Stimulated activated CD4-positive, alpha-beta T cell treated with anti-CD3 and anti-CD28 coated beads, Interleukin-12 subunit alpha, Interleukin-12 subunit beta, amount 100 ng/mL, for 4 hours (primary cell): ENCODE measurements around the gene NT5E.
"Not testable (repeated sequence)": the region's sequence is repeated elsewhere in the genome, so short reads cannot be mapped to it uniquely, and the experiment has no call there.

Source experiments
- DNase-seq: peaks from one replicate; pipeline ENCODE4 v3.0.0-alpha.2; 2020

Gene NT5E

DNA sequence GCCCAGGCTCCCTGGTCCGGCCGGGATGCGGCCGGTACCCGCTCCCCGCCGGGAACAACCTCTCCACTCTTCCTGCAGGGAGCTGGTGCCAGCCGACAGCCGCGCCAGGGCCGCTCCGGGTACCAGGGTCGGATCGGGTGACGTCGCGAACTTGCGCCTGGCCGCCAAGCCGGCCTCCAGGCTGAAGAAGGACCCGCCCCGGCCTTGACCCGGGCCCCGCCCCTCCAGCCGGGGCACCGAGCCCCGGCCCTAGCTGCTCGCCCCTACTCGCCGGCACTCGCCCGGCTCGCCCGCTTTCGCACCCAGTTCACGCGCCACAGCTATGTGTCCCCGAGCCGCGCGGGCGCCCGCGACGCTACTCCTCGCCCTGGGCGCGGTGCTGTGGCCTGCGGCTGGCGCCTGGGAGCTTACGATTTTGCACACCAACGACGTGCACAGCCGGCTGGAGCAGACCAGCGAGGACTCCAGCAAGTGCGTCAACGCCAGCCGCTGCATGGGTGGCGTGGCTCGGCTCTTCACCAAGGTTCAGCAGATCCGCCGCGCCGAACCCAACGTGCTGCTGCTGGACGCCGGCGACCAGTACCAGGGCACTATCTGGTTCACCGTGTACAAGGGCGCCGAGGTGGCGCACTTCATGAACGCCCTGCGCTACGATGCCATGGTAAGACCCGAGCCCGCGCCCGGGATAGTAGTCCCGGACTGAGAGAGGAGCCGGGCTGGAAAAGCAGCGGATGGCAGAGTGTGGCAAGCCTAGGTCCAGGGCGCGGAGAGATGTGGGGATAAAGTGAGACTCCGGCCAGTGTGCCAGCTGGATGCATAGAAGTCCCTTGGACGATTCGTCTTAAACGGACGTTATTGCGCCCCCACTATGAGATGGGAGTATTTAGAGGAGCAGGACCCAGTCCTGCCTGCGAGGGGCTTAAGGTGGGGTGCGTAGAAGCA is at the start of gene NT5E:
Gene NT5E (plus strand): TSS at position 266 of the 942 bp plus-strand sequence. CDS start 57 bp downstream, at position 323.
- DNase-seq, result peak; percentile 13

DNA sequence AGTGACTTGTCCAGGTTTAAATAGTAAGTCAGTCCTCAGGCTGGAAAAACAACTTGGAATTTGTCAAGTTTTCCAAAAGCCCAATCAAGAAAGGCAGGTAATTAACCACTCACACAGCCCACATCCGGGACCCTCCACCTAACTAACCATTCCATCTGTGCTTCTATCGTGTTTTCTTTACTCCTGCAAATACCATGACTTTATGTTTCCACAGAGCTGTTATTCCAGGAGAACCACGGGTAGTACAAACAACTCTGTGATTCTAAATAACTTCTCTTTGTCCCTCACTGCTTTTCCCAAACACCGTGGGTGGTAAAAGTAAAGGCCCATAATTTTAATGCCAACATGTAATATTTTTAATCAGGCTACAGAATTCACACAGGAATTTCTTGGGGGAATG is 49.6 kb upstream of the NT5E start:
- no peak for DNase-seq

DNA sequence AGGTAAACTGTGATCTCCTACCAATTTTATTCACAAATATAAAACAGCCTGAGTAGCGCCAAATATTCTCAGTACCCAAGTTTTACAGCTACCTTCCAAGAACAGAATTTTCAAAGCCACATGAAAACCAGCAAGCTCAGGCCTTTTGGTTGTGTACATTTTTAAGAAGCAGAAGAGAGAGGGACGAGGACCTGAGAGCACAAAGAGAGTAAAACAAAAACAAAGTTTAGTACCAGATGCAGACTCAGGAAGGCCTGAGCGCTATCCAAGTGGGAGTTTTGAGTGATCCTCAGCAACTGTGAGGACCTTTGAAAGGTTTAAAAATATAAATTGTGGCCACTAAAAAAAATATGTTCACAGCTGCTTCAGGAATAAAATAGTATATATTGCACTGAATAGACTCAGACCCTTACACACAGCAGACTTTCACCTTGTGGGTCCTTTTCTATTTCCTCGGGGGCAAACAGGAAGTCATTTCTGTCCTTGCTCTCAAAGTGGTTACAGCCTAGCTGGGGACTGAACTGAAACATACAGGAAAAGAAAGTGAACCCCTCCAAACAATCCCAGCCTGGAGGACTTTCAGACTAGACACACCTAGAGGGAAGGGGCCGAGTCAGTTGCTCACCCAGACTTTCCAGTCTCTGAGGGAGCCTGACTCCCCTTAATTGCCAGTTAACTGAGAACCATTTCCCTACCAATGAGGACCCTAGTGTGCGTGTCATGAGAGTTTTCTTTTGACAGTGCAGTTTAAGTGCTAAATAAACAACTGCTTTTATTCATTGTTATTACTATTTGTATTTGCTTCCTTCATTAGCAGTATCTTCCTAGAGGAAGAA is 48.5 kb upstream of the NT5E start:
- no peak for DNase-seq

DNA sequence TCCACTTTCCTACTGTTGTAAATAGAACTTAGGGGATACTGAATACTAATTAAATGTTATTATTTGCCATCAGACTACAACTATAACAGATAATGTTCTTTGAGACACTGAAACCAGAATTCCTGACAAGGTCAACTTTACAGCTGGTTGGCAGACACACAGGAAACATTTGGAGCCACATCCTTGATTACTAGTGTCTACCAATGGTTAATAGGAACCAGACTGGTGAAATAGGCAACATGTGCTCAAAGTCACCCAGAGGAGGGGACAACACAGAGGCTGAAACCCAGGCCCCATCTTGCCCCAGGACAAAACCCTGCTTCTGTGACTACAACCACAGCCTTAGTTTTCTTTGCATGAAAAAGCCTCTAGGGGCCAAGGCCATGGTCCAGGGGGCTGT is 47.8 kb upstream of the NT5E start:
- DNase-seq, result no peak

DNA sequence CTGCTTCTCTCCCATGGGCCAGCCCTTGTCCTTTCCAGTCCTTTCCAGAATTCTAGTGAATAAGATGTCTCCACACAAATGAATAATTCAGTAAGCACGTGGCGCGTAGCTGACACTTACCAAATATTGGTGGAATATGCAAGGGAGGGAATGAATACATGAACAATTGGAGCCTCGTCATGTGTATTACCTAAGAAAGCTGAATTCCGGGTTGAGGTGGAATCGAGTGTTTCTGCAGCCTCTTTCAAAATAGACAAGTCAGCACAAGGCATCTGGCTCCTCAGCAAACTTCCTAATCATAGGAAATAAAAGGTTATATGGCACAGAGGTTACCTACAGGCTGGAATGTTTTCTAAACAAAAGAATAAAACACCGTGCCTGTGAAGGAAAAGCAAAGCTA is 47.0 kb upstream of the NT5E start:
- no peak for DNase-seq

DNA sequence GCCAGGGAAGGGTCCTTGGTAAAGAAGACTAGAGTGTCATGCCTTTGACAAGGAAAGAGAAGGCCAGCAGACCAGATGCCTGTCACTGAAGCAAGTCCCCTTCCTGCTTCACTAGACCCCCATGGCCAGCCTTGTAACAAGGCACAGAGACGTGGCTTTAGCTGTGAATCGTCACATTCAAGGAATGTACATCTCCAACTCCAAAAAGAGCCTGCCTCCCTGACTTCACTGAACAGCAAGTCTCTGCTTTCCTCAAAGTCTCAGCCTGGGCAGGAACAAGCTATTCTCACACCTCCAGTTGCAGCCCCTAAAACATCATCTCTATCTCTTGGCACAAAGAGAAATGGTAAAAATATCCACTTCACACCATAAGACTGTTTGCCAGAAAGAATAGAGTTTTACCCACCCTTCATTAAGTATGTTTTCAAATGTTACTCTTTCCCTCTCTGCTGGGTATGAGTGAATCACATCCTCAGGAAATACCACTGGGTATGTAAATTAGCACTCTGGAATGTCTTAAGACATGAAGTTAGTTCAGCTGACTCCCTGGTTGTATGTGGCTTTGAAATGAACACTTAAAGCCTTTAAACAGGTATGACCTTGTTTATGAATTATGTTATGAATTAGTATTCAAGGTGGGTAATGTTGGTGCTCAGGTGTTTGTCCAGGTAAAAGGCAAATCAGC is 46.4 kb upstream of the NT5E start:
- DNase-seq, result no peak

DNA sequence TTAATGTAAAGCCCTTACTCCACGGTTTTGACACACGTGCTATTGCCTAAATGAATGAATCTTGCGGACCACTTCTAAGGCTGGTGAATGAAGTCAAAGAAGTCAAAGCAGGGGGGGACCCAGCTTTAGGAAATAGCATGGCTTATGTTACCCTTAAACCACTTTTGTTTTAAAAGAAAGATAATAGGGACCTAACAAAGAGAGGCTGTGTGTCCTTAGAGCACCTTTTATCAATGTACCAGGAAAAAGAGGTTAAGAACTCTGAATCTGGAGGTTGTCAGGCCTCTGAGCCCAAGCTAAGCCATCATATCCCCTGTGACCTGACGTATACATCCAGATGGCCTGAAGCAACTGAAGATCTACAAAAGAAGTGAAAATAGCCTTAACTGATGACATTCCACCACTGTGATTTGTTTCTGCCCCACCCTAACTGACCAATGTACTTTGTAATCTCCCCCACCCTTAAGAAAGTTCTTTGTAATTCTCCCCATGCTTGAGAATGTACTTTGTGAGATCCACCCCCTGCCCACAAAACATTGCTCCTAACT is 45.8 kb upstream of the NT5E start:
- not testable (repeated sequence) for DNase-seq

DNA sequence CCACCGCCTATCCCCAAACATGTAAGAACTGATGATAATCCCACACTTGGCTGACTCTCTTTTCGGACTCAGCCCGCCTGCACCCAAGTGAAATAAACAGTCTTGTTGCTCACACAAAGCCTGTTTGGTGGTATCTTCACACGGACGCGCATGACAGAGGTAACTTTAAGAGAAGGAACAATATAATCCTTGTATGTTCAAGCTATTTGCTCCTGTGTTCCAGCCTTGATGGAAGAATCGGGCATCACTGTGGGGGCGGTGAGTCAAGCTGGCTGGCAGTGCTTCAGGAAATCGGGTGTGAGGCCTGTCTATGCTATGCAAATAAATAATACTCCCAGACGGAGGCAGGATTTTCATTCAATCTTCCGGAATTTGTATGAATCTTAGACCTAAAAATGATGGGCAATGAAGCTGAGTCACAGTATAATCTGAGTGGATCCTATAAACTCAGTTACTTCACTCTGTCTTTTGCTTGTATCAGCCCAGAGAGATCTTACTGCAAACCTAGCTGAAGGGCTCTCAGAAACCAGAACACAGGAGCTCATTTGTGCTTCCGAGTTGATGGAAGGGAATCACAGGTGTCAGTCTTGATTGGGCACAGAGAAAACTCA is 45.2 kb upstream of the NT5E start:
- DNase-seq, result no peak

DNA sequence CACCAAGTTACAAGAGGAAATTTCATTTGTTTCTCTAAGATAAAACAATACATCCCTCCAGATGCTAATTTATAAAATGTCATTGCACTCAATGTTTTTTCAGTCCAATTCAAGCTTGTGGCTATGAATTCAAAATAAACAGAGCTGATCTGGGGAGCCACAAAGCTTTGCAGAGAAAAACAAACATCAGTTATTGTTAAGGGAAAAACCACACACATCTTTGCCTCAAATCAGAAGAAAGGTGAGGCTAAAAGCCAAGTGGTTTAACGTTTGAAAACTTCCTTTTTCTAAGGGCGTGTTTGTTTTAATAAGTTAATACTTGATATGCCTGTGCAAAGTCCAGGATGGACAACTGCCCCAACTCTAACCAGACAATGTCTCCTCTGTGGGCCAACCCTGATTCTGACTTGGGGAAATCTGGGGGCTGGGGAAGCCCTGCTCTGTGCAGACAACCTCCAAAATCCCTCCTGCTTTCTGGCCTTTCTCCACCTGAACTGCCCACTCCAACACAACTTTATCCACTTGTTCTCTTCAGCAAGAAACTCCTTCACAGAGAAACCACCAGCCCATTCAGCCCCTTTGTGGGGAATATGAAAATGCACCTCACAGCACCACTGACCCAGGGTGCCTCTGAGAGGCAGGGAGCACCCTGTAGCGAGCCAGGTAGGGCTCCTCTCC is 44.6 kb upstream of the NT5E start:
- DNase-seq, result no peak

DNA sequence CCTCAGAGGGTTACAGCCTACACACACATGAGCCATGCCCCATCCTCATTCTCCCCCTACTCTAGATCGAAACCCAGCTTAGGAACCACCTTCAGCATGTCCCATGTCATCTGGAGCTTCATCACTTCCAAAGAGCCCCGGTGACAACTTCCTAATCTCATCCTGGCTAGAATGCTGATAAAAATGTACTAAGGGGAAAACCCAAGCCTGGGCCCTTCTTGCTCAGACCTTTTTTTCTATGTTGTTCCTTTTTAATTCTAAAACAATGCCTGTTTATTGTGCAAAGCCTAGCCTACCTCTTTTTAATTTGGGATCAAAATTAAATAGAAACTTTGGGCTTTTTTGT is 44.1 kb upstream of the NT5E start:
- no peak for DNase-seq

DNA sequence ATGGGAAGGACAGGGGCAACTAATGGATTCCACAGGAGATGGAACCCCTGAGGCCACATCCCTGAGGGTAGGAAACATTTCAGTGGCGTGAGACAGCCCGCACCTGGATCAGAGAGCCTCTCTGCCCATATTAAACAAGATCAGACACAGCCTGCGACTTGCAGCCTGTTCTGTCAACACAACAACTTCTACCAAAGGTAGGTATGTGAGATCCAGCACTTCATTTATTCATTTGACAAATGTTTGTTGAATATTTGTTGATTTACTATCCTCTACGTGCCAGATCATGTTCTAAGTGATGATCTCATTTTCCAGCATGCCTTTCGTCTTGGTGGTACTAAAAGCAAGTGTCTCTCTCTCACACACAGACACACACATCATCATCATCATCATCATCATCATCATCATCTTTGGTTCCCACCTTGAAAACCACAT is 43.2 kb upstream of the NT5E start:
- no peak for DNase-seq

DNA sequence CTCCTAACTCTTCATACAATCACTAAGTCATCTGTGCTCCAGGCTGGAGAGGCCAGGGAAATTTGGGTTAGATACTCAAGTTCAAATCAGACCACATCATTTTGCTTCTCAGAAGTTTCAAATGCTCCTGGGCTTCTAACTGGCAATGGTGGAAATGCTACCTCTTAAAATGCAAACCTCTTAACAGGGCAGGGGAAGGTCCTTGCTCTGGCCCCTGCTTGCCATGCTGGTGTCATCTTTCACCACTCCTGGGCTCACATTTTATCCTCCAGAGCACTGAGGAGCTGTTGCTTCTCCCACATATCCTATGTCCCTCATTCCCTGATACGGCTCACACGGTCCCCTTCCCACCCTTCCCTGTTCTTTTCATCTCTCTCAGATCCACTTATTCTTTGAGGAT is 41.8 kb upstream of the NT5E start:
- DNase-seq, result no peak

DNA sequence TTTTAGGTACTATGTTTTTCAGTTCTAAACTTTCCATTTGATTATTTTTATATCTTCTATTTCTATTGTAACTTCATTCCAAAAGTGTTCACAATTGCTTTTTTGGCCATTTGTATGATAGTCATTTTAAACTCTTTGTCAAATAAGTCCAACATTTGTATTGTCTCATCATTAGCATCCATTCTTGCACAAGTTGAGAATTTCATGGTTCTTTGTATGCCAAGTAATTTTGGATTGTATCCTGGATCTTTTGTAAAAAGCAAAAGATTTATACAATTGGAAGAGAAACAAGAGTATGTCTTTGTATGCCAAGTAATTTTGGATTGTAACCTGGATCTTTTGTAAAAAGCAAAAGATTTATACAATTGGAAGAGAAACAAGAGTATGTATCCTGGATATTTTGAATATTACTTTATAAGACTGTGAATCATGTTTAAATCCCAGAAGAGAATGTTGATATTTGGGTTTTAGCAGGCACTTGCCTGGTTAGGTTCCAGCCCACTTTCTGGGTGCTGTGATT is 36.9 kb upstream of the NT5E start:
- no peak for DNase-seq

DNA sequence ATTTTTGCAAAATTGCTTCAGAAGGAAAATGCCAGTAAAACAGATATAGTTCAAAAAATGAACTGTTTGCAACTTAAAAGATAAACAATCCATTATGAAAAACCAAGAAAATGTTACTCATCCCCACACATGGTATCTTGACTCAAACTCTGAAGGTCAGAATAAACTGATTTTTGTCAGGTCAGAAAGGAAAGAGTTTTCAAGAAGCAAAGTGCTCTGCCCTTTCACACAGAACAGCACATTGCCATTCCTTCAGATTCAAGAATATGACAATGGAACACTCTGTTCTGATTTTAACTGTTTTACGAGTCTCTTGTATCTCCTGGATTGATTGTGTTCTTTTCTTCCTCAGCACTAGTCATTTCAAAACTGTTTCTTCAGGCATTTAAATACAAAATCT is 33.8 kb upstream of the NT5E start:
- no peak for DNase-seq

DNA sequence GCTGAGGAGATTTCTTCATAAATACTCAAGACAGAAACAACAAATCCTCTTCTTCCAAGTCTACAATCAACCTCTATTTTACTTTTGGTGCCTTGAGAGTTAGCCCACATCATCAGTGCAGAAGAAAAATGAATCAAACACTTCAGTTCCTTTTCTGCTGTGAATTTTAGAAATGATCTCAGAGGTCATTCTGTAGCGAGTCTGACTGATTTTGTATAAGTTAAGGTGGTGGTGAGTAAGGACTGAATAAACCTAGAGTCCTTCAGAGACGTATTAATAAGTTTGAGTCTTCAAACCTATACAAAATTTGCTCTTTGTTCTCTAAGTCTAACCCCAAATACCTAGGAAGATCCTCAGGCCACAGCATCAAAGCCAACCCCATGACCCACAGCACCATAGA is 33.1 kb upstream of the NT5E start:
- DNase-seq, result no peak

DNA sequence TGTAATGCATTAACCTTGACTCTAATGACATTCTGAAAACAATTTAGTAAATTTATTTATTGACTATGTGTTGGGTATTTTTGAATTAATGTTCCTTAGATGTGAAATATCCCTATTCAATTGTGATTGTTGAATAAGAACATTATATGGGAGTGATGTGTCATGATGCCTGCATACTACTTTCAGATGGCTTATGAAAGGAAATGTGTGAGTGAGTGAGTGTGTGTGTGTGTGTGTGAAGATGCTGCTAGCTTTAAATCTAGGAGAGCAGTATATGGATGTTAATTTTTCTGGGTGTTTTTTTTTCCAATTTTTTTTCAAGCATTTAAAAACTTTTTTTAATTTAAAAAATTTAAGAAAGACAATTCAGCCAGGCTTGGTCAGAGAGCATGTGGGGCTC is 32.5 kb upstream of the NT5E start:
- DNase-seq, result no peak

DNA sequence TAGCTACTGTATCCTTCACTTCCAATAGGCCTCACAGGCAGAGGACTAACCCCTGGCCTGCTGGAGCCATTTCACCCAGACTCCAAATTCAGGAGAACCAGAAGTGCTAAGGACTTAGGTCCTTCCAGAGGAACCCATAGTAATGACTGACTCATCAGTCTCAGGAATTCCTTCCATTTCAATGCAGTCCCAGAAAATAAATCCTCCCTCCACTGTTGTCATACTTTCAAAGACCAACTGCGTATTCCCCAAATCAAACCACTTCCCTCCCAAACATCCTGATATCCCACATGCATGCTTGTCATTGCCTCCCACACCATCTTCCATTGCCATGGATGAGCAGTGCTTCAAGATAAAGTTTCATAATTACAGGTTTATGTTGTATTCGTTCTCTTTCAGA is 31.8 kb upstream of the NT5E start:
- no peak for DNase-seq

DNA sequence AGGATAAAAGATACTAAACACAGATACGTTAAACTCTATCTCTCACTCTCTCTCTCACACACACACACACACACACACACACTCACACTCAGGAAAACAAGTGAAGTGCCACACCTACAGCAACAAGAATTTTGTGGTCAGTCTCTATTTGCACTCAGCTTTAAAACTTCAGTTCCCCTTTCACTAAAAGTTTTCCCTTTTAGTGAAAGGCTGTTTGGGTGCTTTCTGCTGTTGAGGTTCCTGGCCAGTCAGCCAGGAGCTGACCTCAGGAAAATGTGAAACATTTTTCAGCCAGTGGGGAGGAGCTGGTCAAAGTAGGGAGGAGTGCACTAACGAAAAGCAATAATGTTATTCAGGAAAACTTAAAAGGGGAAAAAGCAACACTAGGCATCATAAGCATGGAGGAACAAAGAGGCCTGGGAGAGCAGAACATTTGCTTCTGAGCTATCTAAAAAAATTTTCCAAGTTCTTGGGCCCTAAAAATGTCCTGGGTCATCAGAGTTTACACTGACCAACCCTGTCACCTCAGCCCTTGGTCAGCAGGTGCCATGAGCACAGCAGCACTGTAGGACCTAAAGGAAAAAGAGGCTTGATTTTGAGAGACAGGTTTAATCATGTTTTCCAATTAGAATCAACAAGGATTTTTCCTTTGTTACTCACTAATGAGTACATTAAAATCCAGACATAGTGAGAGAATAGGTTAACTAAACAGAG is 30.7 kb upstream of the NT5E start:
- no peak for DNase-seq

DNA sequence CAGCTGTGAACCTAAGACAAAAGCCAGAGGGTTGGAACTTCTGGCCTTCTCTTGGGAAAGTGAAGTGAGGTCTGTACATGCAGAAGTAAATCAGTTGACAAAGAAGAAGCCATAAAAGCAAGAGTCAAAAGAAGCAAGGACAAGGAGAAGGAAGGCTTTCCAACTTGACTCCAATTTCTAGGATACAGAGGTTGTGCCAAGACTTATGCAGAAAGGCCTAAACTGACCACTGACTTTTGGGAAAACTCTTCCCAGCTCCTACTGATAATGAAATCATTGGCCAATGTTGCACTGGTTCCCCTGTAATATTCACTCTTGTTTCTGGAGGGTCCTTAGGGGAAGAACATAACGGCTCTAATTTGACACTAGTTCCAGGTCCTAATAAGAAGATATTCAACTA is 29.3 kb upstream of the NT5E start:
- DNase-seq, result no peak

DNA sequence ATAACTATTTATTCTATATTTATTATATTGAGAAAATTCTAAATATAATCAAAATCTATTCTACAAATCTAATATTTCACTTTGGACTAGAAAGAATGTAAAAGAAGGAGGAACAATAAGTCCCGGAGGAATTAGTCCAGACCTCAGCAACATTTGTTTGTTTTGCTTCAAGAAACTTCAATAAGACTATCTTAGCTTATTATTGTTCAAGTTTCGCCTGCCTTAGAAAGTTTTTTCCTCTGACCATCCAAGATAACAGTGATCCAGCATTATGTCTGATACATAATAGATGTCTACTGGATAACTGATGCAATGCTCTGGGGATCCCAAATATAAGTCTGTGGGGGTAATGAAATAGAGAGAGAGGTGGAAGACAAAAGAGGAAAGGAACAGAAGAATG is 28.7 kb upstream of the NT5E start:
- DNase-seq, result no peak

DNA sequence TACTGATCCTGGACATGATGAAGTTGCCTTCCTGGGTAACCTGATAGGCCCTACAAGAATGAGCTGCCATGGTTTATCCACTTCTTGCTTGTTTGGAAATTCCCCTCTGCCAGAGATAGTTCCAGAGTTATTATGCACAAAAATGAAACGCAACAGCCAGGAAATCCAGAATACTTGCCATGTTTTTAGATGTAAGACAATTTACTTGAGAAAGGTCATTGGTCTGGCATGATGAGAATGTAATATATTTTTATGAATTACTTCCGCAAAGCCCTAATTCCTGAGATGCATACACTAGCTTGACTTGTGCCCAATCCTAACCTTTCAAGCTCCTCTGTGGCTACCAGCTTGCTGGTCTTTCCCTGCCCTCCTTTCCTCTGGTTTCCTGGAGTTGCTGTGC is 27.9 kb upstream of the NT5E start:
- DNase-seq, result no peak
